ENCODE results near the gene TRAPPC8.

DNA sequence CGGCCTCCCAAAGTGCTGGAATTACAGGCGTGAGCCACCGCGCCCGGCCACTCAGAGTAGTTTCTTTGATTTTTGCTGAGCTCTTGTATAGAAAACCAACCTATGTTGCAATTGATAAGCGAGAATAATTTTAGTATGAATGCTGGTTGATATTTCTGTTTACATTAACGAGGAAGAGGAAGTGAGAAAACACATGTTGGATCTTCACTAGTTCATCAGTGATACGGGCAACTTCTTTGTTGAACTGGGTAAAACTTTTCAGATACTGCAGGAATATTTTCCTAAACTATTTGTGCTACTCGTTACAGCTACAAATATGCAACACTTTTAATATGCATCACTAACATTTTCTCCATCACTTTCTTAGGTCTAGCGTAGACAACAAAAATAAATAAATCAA is 114.3 kb downstream of the TRAPPC8 start:
- no peak for TF ChIP-seq CTCF (IDR thresholded peaks at IDR 0.05; ENCODE audit: insufficient read depth, low read depth, low read length)
- no peak for TF ChIP-seq EZH2 (IDR thresholded peaks at IDR 0.05; ENCODE audit: insufficient read depth, low read length)
